HCT116 (cell line): ENCODE data around the gene LBR. TPM values are rescaled to one million over a fixed set of nuclear protein-coding genes. Genes with fewer than 3 reads are reported as not detected.

Source experiments
- ATAC-seq: fragments of 200-7000 bp; cut with Tn5 transposase; 2 replicates; pipeline ENCODE4 v1.9.1; 2020; ENCODE audit warnings: mild to moderate bottlenecking, moderate library complexity
- BruUV-seq: library from RNA; stranded (reverse); fragments of 400-500 nt; replicated peaks from 2 replicates; lab custom pipeline; 2021; lab: Mats Ljungman, UMichigan
- CTCF ChIA-PET: fragments of 300-600 bp; sonication (Branson Sonifier 250); formaldehyde crosslinking; loops from one replicate; lab custom pipeline; 2021; ENCODE audit warnings: antibody characterized with exemption; lab: Charles Lee
- POLR2A ChIA-PET: fragments of 300-600, 350-600 bp; sonication (Branson Sonifier 250); formaldehyde crosslinking; loops from one replicate; lab custom pipeline; 2021; ENCODE audit warnings: antibody characterized with exemption; lab: Charles Lee
- RAD21 ChIA-PET, 2 experiments: fragments of 300-600 bp; sonication (Branson Sonifier 250); formaldehyde crosslinking; loops; one replicate each; lab custom pipeline; 2023; ENCODE audit warnings: low total read pairs in 2 of 2; ENCODE audit not compliant: uncharacterized antibody in 2 of 2, unreplicated experiment in 2 of 2, low non-redundant PET in 1 of 2; lab: Charles Lee
- DNase-seq: peaks from one replicate; pipeline ENCODE4 v3.0.0-alpha.2; 2010; ENCODE audit warnings: low read depth, low spot score
- H2AFZ ChIP-seq: fragments of 200-600 bp; shearing (Covaris generic), sonication (generic); 2 replicates; pipeline ENCODE4 v1.6.1; 2017; ENCODE audit warnings: low read depth, mixed run types, mixed read lengths, antibody characterized with exemption, low read length; ENCODE audit not compliant: poor library complexity, severe bottlenecking
- H3K27ac ChIP-seq: 2 replicates; pipeline ENCODE4 v1.5.1; 2012; ENCODE audit warnings: low read depth, low read length
- H3K27me3 ChIP-seq: fragments of 200-600 bp; sonication (generic); 2 replicates; pipeline ENCODE4 v1.6.1; 2016; ENCODE audit warnings: mixed run types, low read length, mixed read lengths; ENCODE audit not compliant: insufficient read depth
- H3K36me3 ChIP-seq, 2 experiments: fragments of 200-500 bp in 1 of 2; fragments of 200-600 bp in 1 of 2; sonication (Bioruptor generic) in 1 of 2; sonication (generic) in 1 of 2; 2 replicates each; pipeline versions ENCODE4 v1.5.1 to v1.6.1; 2014 to 2016; ENCODE audit warnings: low read length in 2 of 2, inconsistent platforms in 1 of 2, mixed read lengths in 1 of 2, mixed run types in 1 of 2; ENCODE audit not compliant: insufficient read depth in 2 of 2, control insufficient read depth in 1 of 2
- H3K4me1 ChIP-seq, 2 experiments: fragments of 200-600 bp in 1 of 2; sonication (generic) in 1 of 2; 2 replicates each; pipeline versions ENCODE4 v1.5.1 to v1.6.1; 2012 to 2017; ENCODE audit warnings: low read length in 2 of 2, inconsistent platforms in 1 of 2, mild to moderate bottlenecking in 1 of 2, mixed read lengths in 1 of 2, mixed run types in 1 of 2, moderate library complexity in 1 of 2; ENCODE audit not compliant: insufficient read depth in 2 of 2, control insufficient read depth in 1 of 2
- H3K4me2 ChIP-seq: fragments of 200-600 bp; sonication (generic); 2 replicates; pipeline ENCODE4 v1.6.1; 2017; ENCODE audit warnings: mixed run types, low read length, mixed read lengths
- H3K4me3 ChIP-seq, 2 experiments: fragments of 200-600 bp in 1 of 2; sonication (generic) in 1 of 2; replicated peaks in 1 of 2; 2 replicates each; pipeline ENCODE4 v1.5.1; 2011 to 2016; ENCODE audit warnings: low read length in 2 of 2, control low read depth in 1 of 2, low read depth in 1 of 2, mild to moderate bottlenecking in 1 of 2, mixed read lengths in 1 of 2, mixed run types in 1 of 2
- H3K79me2 ChIP-seq: fragments of 200-600 bp; sonication (generic); 2 replicates; pipeline ENCODE4 v1.6.1; 2017; ENCODE audit warnings: mild to moderate bottlenecking, mixed run types, low read length, moderate library complexity, mixed read lengths; ENCODE audit not compliant: insufficient read depth
- H3K9ac ChIP-seq: fragments of 200-600 bp; sonication (generic); 2 replicates; pipeline ENCODE4 v1.6.1; 2016; ENCODE audit warnings: low read length, mixed read lengths
- H3K9me2 ChIP-seq: fragments of 200-600 bp; sonication (generic), shearing (Covaris generic); 2 replicates; pipeline ENCODE4 v1.6.1; 2017; ENCODE audit warnings: mixed run types, mild to moderate bottlenecking, moderate library complexity; ENCODE audit not compliant: insufficient read depth
- H3K9me3 ChIP-seq, 2 experiments: fragments of 200-500 bp in 1 of 2; fragments of 200-600 bp in 1 of 2; sonication (Bioruptor generic) in 1 of 2; sonication (generic) in 1 of 2; 2 replicates each; pipeline ENCODE4 v1.6.1; 2014 to 2017; ENCODE audit warnings: low read length in 2 of 2, mixed read lengths in 2 of 2, inconsistent platforms in 1 of 2, low read depth in 1 of 2, mild to moderate bottlenecking in 1 of 2, mixed run types in 1 of 2, moderate library complexity in 1 of 2; ENCODE audit not compliant: control insufficient read depth in 1 of 2, insufficient read depth in 1 of 2
- H4K20me1 ChIP-seq: fragments of 200-600 bp; sonication (generic), shearing (Covaris generic); 2 replicates; pipeline ENCODE4 v1.6.1; 2017; ENCODE audit warnings: mixed run types, mild to moderate bottlenecking, moderate library complexity; ENCODE audit not compliant: insufficient read depth
- EGR1 ChIP-seq: IDR thresholded peaks from 2 replicates; pipeline ENCODE4 v1.6.1; 2012; ENCODE audit warnings: low read depth
- POLR2AphosphoS5 ChIP-seq: IDR thresholded peaks from 2 replicates; pipeline ENCODE4 v1.6.1; 2011; ENCODE audit warnings: mild to moderate bottlenecking, low read depth, low read length, moderate library complexity
- intact Hi-C: fragments of 100-400 bp; cut with micrococcal nuclease; formaldehyde crosslinking; loops from 2 replicates; pipeline ENCODE4 v1.10.0; 2022
- total RNA-seq: library from RNA; stranded (reverse); gene quantifications from one replicate; pipeline ENCODE4 v1.2.1, GENCODE V29; 2021; ENCODE audit not compliant: unreplicated experiment

Gene LBR
- total RNA-seq, 1 experiment from 2014 or later = 97.4 TPM

- Histone ChIP-seq H3K9me2 (no peaks in the 10 kb centered on the region), H3K4me1 (no peaks in the 10 kb centered on the region), H3K4me3 (no peak overlapping the region), H3K27me3 (no peaks in the 10 kb centered on the region), H3K27ac (no peak overlapping the region), H3K79me2 (no peaks in the 10 kb centered on the region), H3K9ac (no peak overlapping the region), H4K20me1 (no peaks in the 10 kb centered on the region), H2AFZ (no peak overlapping the region), H3K9me3 (no peaks in the 10 kb centered on the region), H3K36me3 (no peaks in the 10 kb centered on the region), H3K4me2 (no peak overlapping the region)
- DNase-seq = no peak
- BruUV-seq = no TSS peak
- ATAC-seq = no peak
- RAD21 ChIA-PET = no interaction called here
- POLR2A ChIA-PET = no interaction called here
- intact Hi-C loops = no loop called here
- TF ChIP-seq POLR2AphosphoS5 (no peak), EGR1 (no peak)
- CTCF ChIA-PET = no interaction called here
Observed at GRCh38 chr1:225354906-225355305, 72.9 kb downstream of the LBR start.

Other genes starting within 250 kb of the LBR start
- 100 TPM for gene ENAH, start 225.1 kb upstream of the LBR start, total RNA-seq